GM12875 (cell line): Measurements from ENCODE around the gene HORMAD2.

Experiments used
- H3K4me3 ChIP-seq: one replicate; pipeline ENCODE4 v1.5.1; 2011; ENCODE audit warnings: low read depth, low read length, control low read depth
- TF ChIP-seq, protein P1 (sequence below): IDR thresholded peaks from 2 replicates; pipeline ENCODE4 v1.5.1; 2011; ENCODE audit warnings: low read depth, mild to moderate bottlenecking, control low read depth, inconsistent platforms, low read length, moderate library complexity, borderline replicate concordance; ENCODE audit not compliant: insufficient read depth

Gene HORMAD2

DNA sequence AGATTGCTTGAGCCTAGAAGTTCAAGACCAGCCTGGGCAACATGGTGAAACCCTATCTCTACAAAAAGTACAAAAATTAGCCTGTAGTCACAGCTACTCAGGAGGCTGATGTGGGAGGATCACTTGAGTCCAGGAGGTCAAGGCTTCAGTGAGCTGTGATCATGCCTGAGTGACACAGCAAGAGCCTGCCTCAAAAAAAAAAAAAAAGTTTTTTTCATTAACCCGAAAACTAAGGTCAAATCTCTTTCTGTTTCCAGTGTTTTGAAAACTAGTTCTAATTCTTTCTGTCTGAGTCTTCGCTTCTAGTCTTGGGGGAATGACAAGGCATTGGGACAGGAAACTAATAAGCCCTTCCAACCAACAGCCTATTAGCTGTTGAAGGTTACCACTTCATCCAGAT lies 108.6 kb downstream of the HORMAD2 start:
- TF ChIP-seq, protein P1, sequence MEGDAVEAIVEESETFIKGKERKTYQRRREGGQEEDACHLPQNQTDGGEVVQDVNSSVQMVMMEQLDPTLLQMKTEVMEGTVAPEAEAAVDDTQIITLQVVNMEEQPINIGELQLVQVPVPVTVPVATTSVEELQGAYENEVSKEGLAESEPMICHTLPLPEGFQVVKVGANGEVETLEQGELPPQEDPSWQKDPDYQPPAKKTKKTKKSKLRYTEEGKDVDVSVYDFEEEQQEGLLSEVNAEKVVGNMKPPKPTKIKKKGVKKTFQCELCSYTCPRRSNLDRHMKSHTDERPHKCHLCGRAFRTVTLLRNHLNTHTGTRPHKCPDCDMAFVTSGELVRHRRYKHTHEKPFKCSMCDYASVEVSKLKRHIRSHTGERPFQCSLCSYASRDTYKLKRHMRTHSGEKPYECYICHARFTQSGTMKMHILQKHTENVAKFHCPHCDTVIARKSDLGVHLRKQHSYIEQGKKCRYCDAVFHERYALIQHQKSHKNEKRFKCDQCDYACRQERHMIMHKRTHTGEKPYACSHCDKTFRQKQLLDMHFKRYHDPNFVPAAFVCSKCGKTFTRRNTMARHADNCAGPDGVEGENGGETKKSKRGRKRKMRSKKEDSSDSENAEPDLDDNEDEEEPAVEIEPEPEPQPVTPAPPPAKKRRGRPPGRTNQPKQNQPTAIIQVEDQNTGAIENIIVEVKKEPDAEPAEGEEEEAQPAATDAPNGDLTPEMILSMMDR: no peak
- no peak overlapping the region for H3K4me3 ChIP-seq

DNA sequence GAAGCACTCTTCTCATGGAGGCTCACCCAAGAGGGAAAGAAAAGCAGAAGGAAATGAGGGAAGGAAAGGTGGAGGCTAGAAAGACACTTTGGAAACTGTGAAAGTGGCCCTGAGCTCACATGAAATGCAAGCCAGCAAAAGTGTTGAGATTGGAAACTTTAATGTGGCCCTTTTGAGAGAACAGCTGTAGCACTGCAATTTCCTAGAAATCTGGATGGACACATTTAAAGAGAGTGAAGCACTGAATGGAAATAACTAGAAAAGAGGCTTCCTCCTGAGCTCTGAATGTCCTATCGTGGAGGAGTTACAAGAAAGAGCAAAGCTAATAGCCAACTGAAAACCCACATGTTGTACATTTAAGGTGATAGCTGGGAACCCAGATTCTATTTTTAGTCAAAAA lies 110.3 kb downstream of the HORMAD2 start:
- H3K4me3 ChIP-seq: no peak overlapping the region

DNA sequence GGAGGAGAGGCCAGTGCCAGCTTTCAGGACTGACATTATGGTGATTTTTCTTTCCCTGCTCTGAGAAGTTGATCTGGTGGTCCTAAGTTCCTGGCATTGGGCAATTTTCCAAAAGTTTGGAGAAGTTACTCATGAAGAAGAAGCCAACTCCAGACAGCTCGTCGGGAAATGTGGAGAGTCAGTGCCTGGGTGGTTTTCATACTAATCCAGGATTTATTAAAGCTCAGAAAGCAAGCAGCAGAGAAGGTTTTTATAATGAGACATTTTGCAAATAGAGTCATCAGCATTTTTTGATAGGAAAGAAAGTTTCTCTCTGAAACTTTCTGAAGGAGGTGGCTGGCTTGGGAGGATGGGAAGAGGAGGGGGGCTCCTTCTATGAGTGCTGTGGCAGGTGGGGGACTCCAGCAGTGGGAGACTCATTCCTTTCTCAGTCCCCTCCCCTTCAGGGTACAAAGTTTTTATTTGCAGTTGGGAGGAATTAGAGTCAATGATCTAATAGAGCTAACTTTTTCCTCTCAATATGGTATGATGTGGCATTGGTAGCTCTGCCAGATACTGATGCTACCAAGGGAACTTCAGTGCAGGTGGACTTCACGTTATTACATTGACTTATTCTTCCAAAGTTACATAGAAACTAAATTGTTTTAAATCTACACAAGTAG lies 110.9 kb downstream of the HORMAD2 start:
- H3K4me3 ChIP-seq: no peak overlapping the region
- TF ChIP-seq, protein P1: no peak

More for the DNA sequence above, 110.3 kb downstream of the HORMAD2 start:
- TF ChIP-seq, protein P1: no peak

DNA sequence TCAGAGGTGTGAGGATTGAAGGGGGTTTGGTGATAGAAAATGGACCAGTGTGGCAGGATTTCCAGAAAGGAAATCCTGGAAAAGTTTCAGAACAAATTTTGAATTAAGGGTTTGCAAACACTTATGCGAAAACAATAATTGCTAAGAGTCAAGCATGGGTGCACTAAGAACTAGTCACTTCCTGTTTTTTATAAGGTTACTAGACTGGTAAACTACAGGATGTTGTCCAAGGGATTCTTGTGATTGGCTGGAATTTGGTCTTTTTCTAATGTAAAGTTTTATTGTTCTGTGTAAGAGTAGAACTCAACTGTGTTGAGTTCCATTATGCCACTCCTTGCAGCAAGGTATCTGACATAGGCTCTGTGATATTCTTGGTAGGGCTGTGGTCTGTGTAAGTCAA lies 112.2 kb downstream of the HORMAD2 start:
- TF ChIP-seq, protein P1: no peak

DNA sequence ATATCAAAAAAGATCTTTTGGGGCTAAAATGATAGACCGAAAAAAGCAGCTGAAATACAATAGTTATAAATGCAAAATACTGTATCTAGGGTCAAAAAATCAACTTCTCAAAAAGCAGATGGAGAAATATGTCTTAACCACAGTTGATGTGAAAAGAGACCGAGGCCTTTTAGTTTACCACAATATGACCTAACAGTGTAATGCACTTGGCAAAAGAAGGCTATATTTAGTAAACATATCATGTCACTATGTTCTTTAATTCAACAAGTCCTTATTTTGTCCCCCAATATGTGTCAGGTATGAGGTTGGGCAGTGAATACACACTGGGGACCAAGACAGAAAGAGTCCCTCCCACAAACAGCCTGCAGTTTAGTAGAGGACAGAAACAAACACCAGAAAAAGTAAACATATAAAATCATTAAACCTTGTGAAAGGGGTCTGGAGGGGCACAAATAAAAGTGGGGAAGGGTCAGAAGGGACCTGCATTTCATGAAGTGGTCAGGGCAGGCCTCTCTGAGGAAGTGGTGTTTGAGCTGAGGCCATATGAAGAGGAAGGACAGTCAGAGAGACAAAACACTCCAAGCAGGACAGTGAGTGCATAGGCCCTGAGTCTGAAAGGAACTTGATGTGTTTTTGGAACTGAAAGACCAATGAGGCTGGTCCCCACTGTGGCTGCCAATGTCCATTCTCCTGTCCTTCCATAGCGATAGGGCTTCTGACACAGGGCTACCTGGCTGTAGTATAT lies 112.9 kb downstream of the HORMAD2 start:
- TF ChIP-seq, protein P1: no peak
- H3K4me3 ChIP-seq: no peak overlapping the region

More for the DNA sequence above, 112.2 kb downstream of the HORMAD2 start:
- no peak overlapping the region for H3K4me3 ChIP-seq

DNA sequence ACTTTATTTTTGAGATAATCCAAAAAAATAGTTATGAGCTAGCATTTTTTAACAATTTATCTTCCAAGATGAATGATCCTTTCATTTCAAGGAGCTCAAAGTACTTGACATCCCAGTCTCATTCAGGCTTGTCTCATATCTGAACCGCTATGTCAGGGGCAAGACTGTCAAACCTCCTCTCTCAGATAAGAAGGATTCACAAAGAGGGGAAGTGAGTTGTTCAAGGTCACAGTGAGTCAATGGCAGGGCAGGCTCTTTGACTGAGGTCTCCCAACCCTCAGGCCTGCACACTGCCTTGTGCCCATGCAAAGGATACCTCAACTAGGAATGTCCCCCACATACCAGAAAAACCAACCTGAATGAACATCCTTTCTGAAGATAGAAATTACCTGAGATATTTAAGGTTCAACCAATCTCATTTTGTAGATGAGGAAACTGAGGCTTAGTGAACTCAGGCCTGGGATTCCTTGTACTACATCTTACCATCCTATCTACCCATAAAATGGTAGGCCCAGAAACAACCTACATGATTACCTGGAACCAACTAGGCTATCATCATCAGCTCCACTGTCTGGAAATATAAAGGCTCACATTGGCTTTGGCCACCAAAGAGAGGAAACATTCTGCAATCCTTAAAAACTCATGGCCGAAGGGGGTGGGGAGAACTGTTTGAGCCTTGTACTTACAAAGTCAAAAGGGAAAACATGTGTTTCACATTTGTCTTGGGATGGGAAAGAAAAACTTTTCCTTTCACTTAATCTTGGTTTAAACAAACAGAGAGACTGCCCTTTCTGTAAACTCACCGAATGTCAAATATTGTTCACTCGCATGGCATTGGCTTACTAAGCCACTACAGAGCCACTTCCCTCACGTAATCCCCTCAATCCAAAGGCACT lies 115.2 kb downstream of the HORMAD2 start:
- H3K4me3 ChIP-seq: no peak overlapping the region
- TF ChIP-seq, protein P1: no peak
